Measurements from ENCODE around the gene TSHZ2. TPM values are rescaled to one million over a fixed set of nuclear protein-coding genes. Genes with fewer than 3 reads are reported as not detected.

TSHZ2 gene
- total and polyA plus RNA-seq, 2 of the 4 experiments (the other 2 are of a cell fraction): under 0.01 to 0.02 TPM

DNA sequence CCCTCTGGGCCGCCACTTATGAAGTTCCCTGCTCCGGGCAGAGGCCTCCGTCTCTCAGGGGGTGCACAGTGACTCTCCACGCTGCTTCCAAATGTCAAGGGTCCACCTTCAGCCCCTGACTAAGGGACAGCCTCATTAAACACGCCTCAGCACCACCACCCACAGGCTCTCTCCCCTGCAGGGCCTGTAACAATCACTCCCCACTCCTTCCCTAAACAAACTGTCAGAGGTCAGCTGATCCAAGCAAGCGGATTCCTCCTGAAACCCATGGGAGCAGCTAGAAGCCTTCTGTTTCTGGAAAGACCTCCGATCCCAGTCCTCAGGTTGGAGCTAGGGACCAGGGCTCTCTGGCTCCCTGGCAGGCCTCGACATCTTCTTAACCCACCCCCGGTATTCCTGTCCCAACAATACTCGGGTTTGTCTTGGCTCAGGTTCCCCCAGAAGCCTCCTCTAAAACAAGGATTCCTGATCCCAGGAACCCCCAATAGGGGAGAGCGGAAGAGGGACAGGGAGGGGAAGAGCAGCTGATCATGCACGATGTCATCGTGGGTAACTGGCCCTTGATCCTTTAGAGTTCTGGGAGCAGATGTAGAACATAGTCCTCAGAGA is 440.5 kb downstream of the TSHZ2 start:
- no peaks in the 10 kb centered on the region for H3K9me1 ChIP-seq (ENCODE audit: insufficient read depth, low read length)
- intact Hi-C loops (cut with micrococcal nuclease) (no loop called here), in situ Hi-C loops (cut with MboI; ENCODE audit: low sequenced_read_pairs) (no loop called here), dilution Hi-C loops (cut with HindIII; ENCODE audit: low sequenced_read_pairs, unreplicated experiment) (no loop called here)
- BruUV-seq (replicated peaks): no TSS peak
- H3K4me1 ChIP-seq (ENCODE audit: control insufficient read depth, insufficient read depth, low read length): no peaks in the 10 kb centered on the region; the same call in 1 of the 2 replicates
- H3K36me3 ChIP-seq (ENCODE audit: control insufficient read depth, insufficient read depth, low read length): no peaks in the 10 kb centered on the region
- H4K91ac ChIP-seq (ENCODE audit: insufficient read depth, low read depth, low read length): no peak overlapping the region
- no peak overlapping the region for H3K56ac ChIP-seq (ENCODE audit: extremely low read depth, insufficient read depth, low read length)
- DNase-seq (no peak), ATAC-seq (ENCODE audit: low read depth) (no peak)
- H3K18ac ChIP-seq (ENCODE audit: low read depth, low read length): no peak overlapping the region
- no peak overlapping the region for H2BK20ac ChIP-seq (ENCODE audit: low read depth, low read length)
- H3K27me3 ChIP-seq (ENCODE audit: control insufficient read depth, insufficient read depth, low read length): no peaks in the 10 kb centered on the region
- H3K9me3 ChIP-seq (ENCODE audit: control insufficient read depth, insufficient read depth, low read length): no peaks in the 10 kb centered on the region
- H4K20me1 ChIP-seq (ENCODE audit: insufficient read depth, low read length): no peaks in the 10 kb centered on the region
- H2AK9ac ChIP-seq (replicated peaks; ENCODE audit: low read depth, low read length, poor library complexity): no peak overlapping the region
- H3K23ac ChIP-seq (ENCODE audit: low read depth, low read length): no peak overlapping the region
- H2BK15ac ChIP-seq (ENCODE audit: low read depth, low read length): no peak overlapping the region
- no peak overlapping the region for H4K5ac ChIP-seq (ENCODE audit: low read depth, low read length)
- H4K8ac ChIP-seq (ENCODE audit: low read depth in 2 of 2, low read length in 2 of 2): no peak overlapping the region
- H3K4ac ChIP-seq (ENCODE audit: low read depth, low read length): no peak overlapping the region
- no peak for TF ChIP-seq CHD1 (IDR thresholded peaks at IDR 0.05; ENCODE audit: low read depth, low read length)
- TF ChIP-seq, protein P1, sequence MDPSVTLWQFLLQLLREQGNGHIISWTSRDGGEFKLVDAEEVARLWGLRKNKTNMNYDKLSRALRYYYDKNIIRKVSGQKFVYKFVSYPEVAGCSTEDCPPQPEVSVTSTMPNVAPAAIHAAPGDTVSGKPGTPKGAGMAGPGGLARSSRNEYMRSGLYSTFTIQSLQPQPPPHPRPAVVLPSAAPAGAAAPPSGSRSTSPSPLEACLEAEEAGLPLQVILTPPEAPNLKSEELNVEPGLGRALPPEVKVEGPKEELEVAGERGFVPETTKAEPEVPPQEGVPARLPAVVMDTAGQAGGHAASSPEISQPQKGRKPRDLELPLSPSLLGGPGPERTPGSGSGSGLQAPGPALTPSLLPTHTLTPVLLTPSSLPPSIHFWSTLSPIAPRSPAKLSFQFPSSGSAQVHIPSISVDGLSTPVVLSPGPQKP (IDR thresholded peaks at IDR 0.05; ENCODE audit: borderline replicate concordance, low read depth, low read length): no peak
- no peak for TF ChIP-seq RFX5 (IDR thresholded peaks at IDR 0.05; ENCODE audit: low read depth, low read length)
- TF ChIP-seq POLR2A (IDR thresholded peaks at IDR 0.05; ENCODE audit: low read depth, low read length): no peak
- TF ChIP-seq CEBPB (IDR thresholded peaks at IDR 0.05; ENCODE audit: low read depth, low read length): no peak
- TF ChIP-seq MAFK (IDR thresholded peaks at IDR 0.05; ENCODE audit: low read depth, low read length): no peak
- TF ChIP-seq RAD21 (IDR thresholded peaks at IDR 0.05; ENCODE audit: low read length): no peak
- TF ChIP-seq RCOR1 (IDR thresholded peaks at IDR 0.05; ENCODE audit: insufficient replicate concordance, low read length): no peak
- TF ChIP-seq, protein P2, sequence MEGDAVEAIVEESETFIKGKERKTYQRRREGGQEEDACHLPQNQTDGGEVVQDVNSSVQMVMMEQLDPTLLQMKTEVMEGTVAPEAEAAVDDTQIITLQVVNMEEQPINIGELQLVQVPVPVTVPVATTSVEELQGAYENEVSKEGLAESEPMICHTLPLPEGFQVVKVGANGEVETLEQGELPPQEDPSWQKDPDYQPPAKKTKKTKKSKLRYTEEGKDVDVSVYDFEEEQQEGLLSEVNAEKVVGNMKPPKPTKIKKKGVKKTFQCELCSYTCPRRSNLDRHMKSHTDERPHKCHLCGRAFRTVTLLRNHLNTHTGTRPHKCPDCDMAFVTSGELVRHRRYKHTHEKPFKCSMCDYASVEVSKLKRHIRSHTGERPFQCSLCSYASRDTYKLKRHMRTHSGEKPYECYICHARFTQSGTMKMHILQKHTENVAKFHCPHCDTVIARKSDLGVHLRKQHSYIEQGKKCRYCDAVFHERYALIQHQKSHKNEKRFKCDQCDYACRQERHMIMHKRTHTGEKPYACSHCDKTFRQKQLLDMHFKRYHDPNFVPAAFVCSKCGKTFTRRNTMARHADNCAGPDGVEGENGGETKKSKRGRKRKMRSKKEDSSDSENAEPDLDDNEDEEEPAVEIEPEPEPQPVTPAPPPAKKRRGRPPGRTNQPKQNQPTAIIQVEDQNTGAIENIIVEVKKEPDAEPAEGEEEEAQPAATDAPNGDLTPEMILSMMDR (conservative IDR thresholded peaks at IDR 0.05; ENCODE audit: low read depth, low read length): no peak
- TF ChIP-seq, protein P3, sequence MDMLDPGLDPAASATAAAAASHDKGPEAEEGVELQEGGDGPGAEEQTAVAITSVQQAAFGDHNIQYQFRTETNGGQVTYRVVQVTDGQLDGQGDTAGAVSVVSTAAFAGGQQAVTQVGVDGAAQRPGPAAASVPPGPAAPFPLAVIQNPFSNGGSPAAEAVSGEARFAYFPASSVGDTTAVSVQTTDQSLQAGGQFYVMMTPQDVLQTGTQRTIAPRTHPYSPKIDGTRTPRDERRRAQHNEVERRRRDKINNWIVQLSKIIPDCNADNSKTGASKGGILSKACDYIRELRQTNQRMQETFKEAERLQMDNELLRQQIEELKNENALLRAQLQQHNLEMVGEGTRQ (IDR thresholded peaks at IDR 0.05; ENCODE audit: low read depth, low read length): no peak
- no peak for TF ChIP-seq NFE2L2 (IDR thresholded peaks at IDR 0.05; ENCODE audit: low read depth, low read length)
- no peak for TF ChIP-seq MAZ (IDR thresholded peaks at IDR 0.05; ENCODE audit: borderline replicate concordance, low read depth, low read length)
- no peak for TF ChIP-seq MXI1 (IDR thresholded peaks at IDR 0.05; ENCODE audit: borderline replicate concordance, low read depth, low read length)
- no peak for TF ChIP-seq BHLHE40 (IDR thresholded peaks at IDR 0.05; ENCODE audit: low read depth, low read length)
- H2BK120ac ChIP-seq (ENCODE audit: low read depth, low read length): no peak overlapping the region
- no peak overlapping the region for H3K4me2 ChIP-seq (ENCODE audit: low read depth, low read length)
- H3K9ac ChIP-seq (ENCODE audit: low read depth, low read length): no peak overlapping the region
- H2AFZ ChIP-seq (replicated peaks; ENCODE audit: low read length, poor library complexity): no peak overlapping the region
- no peak overlapping the region for H3K27ac ChIP-seq (ENCODE audit: insufficient read depth, low read length)
- no peak overlapping the region for H3K4me3 ChIP-seq (ENCODE audit: insufficient read depth, low read depth, low read length)
- H2AK5ac ChIP-seq (ENCODE audit: low read depth, low read length): no peak overlapping the region
- no peak overlapping the region for H2BK5ac ChIP-seq (ENCODE audit: low read depth, low read length, poor library complexity, severe bottlenecking)
- H3K79me1 ChIP-seq (ENCODE audit: low read depth in 1 of 2, low read length in 2 of 2): no peaks in the 10 kb centered on the region
- 67% methylated on average over 4 of the region's 13 CpGs; no CpG with 5 or more reads in 1 of the 2 experiments for WGBS, 2 experiments (ENCODE audit: extremely low coverage in 2 of 2, insufficient read length in 1 of 2)
- no peak overlapping the region for H3K14ac ChIP-seq (replicated peaks; ENCODE audit: low read depth, low read length)
- CTCF ChIA-PET: no interaction called here
- POLR2A ChIA-PET (ENCODE audit: unreplicated experiment): no interaction called here

All from IMR-90 (cell line).